K562 (cell line): ENCODE results near the gene ZKSCAN1. TPM values are rescaled to one million over a fixed set of nuclear protein-coding genes. Genes with fewer than 3 reads are reported as not detected.

Source experiments
- CCNT2 ChIP-seq: IDR thresholded peaks from 2 replicates; pipeline ENCODE4 v1.6.1; 2011; ENCODE audit warnings: borderline replicate concordance, low read depth, mild to moderate bottlenecking, moderate library complexity, mixed read lengths, low read length; ENCODE audit not compliant: insufficient read length; ENCODE audit errors: extremely low read depth
- MCM3 ChIP-seq: fragments of 450-650 bp; IDR thresholded peaks from 2 replicates; pipeline ENCODE4 v1.6.1; 2016
- NCOR1 ChIP-seq: fragments of 450-650 bp; IDR thresholded peaks from 2 replicates; pipeline ENCODE4 v1.6.1; 2016; ENCODE audit warnings: mild to moderate bottlenecking, moderate library complexity
- polyA plus RNA-seq, 8 experiments: library from polyadenylated mRNA; depleted of rRNA in 4 of 8; stranded (reverse) in 5 of 8; unstranded in 3 of 8; fragments of >200 nt; fragmentation: Nextera tagmentation in 2 of 8; fragmentation: Illumina TruSeq in 1 of 8; extraction: Ambion mirVana in 2 of 8; extraction: Trizol in 1 of 8; gene quantifications; 2 replicates each; pipeline versions ENCODE4 v1.2.1 to v1.2.3, GENCODE V29; 2011 to 2014; ENCODE audit warnings: inconsistent platforms in 1 of 8, missing spikeins in 1 of 8
- total RNA-seq, 7 experiments: library from RNA; depleted of rRNA in 6 of 7; stranded (reverse); fragments of >200 nt in 6 of 7; fragmentation: Illumina TruSeq in 2 of 7; extraction: Trizol in 2 of 7; gene quantifications; 2 replicates each; pipeline versions ENCODE4 v1.2.1 to v1.2.3, GENCODE V29; 2011 to 2021; ENCODE audit warnings: low replicate concordance in 1 of 7
- TF ChIP-seq, protein P1 (sequence below): IDR thresholded peaks from 2 replicates; pipeline ENCODE4 v1.6.1; 2011; ENCODE audit not compliant: insufficient read length; ENCODE audit errors: extremely low read depth
- TF ChIP-seq, protein P2 (sequence below): sonication (generic); formaldehyde crosslinking; IDR thresholded peaks from 2 replicates; pipeline ENCODE4 v1.8.1; 2023; ENCODE audit warnings: mild to moderate bottlenecking, missing genetic modification reagents

Gene ZKSCAN1
- total and polyA plus RNA-seq, 9 of the 15 experiments (the other 6 are each of a cell fraction or from before 2014, with no cell fraction given), result 5.3 to 43.0 (median 23.2) TPM

DNA sequence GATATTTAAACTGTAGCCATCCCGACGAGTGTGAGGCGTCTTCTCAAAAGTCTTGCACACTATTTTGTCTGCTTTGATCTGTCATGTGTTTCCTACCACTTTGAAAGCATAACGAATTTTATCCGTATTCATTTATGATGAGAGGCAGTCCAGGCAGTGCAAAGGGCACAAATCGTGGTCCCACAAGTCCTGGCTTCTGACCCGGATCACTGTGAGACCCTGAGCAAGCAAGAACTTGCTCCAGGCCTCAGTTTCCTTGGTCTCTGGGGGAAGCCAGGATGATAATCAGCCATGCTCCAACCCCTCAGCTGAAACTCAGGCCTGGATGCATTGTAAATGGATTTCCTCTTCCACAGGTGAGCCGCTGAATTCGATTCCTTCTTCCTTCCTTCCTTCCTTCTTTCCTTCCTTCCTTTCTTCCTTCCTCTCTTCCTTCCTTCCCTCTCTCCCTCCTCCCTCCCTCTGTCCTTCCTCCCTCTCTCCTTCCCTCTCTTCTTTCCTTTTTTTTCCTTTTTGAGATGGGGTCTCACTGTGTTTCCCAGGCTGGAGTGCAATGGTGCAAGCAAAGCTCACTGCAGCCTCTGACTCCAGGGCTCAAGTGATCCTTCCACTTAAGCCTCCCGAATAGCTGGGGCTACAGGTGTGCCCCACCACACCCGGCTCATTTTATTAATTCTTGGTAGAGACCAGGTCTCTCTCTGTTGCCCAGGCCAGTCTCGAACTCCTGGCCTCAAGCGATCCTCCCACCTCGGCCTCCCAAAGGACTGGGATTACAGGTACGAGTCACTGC is 18.4 kb upstream of the ZKSCAN1 start (continued):
- TF ChIP-seq, protein P1, sequence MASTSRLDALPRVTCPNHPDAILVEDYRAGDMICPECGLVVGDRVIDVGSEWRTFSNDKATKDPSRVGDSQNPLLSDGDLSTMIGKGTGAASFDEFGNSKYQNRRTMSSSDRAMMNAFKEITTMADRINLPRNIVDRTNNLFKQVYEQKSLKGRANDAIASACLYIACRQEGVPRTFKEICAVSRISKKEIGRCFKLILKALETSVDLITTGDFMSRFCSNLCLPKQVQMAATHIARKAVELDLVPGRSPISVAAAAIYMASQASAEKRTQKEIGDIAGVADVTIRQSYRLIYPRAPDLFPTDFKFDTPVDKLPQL, result no peak
- TF ChIP-seq, protein P2, sequence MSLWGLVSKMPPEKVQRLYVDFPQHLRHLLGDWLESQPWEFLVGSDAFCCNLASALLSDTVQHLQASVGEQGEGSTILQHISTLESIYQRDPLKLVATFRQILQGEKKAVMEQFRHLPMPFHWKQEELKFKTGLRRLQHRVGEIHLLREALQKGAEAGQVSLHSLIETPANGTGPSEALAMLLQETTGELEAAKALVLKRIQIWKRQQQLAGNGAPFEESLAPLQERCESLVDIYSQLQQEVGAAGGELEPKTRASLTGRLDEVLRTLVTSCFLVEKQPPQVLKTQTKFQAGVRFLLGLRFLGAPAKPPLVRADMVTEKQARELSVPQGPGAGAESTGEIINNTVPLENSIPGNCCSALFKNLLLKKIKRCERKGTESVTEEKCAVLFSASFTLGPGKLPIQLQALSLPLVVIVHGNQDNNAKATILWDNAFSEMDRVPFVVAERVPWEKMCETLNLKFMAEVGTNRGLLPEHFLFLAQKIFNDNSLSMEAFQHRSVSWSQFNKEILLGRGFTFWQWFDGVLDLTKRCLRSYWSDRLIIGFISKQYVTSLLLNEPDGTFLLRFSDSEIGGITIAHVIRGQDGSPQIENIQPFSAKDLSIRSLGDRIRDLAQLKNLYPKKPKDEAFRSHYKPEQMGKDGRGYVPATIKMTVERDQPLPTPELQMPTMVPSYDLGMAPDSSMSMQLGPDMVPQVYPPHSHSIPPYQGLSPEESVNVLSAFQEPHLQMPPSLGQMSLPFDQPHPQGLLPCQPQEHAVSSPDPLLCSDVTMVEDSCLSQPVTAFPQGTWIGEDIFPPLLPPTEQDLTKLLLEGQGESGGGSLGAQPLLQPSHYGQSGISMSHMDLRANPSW, result no peak
- TF ChIP-seq MCM3 (0 out of 2 replicates have a peak, but pooled peaks have one; percentile 22), CCNT2 (no peak), NCOR1 (no peak)
